Endothelial cell of hepatic sinusoid (primary cell): ENCODE measurements around the gene LIX1L.

Source experiments
- in situ Hi-C: cut with HindIII; loops from 2 replicates; pipeline ENCODE4 v1.10.0; 2017; ENCODE audit warnings: low sequenced_read_pairs

Gene LIX1L

DNA sequence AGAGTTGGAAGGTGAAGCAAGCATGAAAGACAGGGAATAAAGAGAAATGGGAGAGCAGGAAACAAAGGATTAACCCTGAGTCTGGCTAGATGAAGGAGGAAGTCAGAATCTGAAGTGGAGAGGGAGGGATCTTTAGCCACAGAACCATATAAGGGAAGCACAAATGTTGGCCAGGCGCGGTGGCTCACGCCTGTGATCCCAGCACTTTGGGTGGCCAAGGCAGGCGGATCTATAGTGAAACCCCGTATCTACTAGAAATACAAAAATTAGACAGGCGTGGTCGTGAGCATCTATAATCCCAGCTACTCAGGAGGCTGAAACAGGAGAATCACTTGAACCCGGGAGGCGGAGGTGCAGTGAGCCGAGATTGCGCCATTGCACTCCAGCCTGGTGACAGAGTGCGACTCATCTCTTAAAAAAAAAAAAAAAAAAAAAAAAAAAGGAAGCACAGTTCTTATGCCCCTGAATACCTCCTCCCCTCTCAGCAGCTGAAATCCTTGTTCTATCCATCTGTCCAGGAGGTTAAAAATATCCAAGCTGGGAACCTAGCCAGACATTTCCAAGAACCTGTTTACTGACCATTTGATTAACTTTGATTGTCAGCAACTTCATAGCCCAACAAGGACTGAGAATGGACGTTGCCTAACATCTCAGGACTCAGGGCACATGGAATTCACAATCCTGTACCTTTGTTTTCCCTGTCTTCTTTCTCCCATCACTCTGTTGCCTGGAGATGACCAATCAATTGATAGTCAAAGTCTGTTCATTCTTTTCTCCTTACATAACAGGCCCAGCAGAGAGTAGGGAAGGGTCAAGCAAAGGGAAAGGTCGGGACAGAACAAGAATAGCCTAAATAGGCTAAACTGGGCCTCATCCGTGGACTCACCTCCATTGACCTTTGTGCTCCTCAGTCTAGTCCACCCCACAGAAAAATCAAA is 28.0 kb upstream of the LIX1L start:
- in situ Hi-C loops, result no loop called here

DNA sequence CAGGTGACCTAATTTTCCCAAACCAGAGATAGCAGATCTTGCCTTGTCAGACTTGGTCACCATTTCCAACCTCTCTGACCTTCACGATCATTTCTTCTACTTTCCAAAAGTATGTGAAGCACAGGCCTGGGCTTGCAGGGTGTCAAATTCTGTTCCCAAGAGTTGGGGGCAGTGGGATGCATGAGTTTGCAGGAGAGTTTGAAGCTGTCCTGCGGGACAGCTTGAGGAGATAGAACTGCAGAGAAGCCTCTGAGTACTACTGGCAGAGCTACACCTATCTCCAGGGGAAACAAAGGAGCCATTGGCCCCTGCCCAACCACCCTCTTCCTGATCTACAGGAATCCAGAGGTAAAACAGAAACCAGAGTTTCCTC is 27.3 kb upstream of the LIX1L start:
- in situ Hi-C loops, result no loop called here

DNA sequence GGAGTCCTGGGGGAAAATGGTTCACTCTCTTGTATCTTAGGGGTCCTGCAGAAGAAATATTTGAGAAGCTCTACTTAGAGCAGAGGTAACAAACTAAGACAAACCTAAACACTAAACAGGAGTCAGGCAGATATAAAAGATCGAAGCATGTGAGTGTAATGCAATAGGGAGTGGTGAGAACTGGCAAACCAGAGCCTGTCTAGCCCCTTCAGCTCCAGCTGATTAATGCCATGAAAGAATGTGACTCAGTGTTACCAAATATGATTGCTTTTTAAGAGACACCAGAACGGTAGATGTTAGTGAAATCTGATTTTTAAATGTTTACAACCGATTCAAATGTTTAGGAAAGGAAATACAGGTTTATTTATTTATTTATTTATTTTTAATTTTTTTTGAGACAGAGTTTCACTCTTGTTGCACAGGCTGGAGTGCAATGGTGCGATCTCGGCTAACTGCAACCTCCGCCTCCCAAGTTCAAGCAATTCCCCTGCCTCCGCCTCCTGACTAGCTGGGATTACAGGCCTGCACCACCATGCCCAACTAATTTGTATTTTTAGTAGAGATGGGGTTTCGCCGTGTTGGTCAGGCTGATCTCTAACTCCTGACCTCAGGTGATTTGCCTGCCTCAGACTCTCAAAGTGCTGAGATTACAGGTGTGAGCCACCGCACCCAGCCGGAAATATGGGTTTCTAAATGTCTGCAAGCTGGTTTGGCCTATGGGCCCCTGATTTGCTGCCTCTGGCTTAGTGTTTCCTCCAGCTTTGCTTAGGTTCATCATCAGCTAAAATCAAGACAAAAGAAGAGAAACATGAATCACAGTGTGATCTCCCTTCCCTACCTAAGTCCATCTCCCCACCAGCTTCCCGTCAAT is 26.4 kb upstream of the LIX1L start:
- in situ Hi-C loops, result no loop called here

DNA sequence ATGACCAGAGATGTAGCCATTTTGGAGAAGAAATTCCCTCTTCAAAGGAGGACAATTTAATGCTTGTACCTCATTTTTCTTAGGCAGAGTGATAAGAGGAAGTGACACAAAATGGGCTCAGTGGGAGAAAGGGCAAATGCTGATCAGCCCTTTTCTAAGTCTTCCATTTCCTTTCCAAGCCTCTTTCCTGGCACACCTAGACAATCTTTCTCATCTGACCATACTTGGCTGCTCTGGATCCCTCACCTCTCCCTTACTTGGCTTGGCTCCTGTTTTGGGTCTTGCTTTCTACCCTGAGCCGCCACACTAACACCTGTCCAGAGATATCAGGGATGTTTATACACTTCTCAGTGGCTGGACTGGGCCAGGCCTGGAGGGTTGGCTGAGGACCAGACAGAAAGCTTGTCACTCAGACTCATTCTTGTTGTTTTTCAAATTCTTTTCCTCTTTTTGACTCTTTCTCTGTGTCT is 25.4 kb upstream of the LIX1L start:
- in situ Hi-C loops, result no loop called here

DNA sequence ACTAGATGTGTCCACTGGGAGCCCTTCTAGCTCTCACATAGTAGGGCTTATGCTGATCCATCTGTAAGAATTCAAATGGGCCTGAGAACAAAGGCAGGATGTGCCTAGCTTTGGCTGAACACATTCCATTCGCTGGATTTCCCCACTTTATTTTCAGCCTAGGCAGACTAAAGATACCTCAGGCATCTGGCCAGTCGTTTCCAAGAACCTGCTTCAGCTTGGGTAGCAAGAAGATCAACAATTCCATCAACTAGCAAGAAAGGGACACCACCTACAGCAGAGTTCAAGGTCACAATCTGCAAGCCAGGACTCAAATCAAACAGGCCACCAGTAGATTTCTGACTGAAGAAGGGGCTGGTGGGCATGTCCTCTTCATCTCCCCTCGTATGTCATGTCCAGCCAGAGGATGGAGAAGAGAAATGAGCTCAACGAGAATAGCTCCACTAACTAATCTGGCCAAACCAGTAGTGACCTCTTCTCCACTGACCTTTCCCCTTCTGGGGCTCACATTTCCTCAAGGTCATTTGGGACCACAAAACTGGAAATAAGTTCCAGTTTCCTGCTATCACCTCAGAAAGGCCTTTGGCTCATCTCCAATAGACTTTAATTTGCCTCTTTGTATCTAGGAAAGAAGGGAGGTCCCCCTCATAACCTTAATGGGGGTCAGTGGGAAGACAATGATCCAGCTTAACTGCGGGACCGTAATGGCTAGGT is 24.4 kb upstream of the LIX1L start:
- in situ Hi-C loops, result no loop called here

DNA sequence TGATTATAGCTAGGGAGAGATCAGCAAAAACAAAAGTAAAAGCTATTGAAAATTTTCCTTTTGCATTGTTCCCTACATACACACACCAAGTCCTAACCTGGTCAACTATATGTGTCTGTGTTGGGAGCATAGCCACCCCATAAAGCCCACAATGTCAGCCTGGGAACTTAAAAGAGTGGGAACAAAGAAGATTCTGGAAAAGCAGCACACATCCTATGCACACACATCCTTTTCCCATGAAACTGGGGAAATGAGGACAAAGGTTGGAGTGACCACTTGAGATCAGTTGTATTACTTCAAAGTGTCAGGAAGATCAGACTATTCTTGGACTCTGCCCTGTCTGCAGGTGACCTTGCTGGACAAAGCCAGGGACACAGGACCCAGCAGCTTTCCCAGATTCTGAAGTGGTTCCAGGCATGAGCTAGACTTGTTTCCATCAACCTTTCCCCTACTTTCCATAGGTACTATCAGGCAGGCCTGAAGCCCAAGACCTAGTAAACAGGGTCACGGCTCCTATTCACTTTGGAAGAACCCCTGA is 22.7 kb upstream of the LIX1L start:
- in situ Hi-C loops, result no loop called here

DNA sequence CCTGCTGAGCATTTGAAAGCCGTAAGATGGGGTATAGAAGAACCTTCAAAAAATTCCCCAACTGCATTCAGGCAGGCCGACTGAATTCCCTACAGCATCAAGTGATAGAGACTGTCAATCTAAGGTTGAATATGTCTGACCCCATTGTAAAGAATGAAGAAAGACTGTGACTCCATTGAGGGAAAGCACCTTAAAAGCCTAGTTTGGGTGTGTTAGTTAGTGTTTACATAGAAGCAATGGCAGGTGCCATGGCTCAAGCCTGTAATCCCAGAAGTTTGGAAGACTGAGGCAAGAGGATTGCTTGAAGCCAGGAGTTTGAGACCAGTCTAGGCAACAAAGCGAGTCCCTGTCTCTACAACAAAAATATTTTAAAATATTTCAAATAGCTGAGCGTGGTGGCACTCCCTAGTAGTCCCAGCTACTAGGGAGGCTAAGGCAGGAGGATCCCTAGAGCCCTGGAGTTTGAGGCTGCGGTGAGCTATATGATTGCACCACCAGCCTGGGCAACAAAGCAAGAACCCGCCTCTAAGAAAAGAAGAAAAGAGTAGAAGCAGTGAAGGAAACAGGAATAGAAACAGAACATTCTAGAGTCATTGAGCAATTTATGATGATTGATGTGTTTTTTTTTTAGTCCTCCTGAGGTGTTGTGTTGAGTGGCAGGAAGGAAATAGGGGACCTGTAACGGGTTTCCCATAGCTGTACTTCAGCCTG is 22.1 kb upstream of the LIX1L start:
- in situ Hi-C loops, result no loop called here

DNA sequence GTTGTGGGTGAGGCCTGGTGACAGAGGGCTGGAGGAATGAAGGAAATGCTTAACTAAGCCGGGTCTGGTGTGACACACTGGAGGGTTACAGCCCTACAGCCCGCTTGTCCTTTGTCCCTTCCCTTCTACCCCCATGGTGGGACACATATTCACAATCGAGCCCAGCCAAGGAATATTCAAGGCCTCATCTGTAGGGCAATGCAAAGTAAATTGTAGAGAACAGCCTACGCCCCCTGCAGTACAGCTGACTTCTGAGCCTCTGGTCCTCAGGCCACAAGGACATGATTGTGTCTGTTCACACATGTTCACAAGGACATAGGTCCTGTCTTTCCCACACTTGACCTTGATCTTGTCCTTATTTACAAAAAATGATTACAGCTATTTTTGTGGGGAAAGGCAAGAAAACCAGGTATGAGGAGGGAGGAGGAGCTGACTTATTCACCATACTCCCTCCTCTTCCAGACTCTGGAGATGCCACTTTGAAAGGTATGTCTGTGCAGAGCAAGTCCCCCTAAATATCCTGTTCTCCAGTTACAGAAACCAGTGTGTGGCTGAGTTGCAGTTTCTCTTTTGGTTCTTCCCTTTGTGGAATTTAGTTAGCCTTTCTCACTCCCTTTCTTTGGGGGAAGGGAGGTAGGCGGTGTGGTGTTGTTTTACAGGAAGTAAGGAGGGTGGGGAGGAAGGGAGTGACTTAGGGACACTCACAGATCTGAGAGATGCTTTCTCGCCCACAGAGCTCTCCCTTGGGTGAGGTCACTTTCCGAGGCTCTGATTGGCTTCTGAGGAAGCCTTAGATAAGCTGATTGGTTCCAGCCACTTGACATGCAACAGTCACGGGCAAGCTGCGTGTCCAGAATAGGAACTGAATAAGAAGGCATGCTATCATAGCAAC is 21.3 kb upstream of the LIX1L start:
- in situ Hi-C loops, result no loop called here

DNA sequence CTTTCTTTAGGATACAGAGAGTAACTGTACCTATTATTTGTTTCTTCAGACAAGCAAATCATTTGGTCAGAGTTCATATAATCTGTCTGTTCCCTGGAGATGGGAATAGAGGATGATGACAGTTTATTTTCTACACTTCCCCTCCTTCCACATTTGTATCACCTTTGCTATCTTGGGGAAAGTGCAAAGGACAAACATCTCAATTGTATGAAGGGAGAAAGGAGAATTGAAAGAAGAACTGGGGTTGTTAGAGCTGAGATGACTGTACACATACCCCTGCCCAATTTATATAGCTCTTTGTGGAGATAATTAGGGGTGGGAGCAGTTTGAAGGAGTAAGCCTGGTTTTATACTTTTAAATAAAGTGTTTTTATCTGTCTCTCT is 20.6 kb upstream of the LIX1L start:
- in situ Hi-C loops, result no loop called here

DNA sequence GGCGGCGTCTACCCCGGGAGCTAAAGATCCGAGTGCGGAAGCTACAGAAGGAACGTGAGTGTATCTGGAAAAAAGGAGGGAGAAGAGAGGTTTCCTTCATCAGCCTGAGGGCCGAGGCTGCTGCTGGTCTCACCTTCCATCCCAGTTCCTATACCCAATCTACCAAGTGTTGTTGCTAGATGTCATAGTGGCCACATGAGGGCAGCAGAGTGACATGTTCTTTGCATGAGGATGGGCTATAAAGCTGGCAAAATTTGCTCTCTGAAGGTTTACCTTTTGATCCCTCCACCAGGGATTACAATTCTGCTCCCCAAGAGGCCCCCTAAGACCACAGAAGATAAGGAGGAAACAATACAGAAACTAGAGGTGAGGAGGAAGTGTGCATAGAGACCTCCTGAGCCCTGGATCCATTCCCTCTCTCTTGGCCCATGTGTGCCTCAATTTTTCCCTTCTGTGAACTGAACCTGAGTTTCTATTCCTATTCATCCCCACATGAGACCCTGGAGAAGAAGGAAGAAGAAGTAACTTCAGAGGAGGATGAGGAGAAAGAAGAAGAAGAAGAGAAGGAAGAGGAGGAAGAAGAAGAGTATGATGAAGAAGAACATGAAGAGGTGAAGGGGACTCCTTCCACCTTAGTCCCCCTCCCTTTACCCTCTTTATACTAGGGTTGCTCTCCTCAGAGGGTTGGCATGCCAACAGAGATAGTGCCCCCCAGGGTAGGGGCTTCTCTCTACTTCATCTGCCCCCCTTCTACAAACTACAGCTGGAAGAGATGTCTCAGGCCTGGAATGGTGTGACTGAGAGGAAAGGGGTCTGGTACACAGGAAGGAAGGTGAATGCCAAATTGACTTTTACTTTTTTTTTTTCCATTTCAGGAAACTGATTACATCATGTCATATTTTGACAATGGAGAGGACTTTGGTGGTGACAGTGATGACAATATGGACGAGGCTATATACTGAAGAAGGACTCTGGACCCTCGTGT is 20.0 kb upstream of the LIX1L start:
- in situ Hi-C loops, result no loop called here

DNA sequence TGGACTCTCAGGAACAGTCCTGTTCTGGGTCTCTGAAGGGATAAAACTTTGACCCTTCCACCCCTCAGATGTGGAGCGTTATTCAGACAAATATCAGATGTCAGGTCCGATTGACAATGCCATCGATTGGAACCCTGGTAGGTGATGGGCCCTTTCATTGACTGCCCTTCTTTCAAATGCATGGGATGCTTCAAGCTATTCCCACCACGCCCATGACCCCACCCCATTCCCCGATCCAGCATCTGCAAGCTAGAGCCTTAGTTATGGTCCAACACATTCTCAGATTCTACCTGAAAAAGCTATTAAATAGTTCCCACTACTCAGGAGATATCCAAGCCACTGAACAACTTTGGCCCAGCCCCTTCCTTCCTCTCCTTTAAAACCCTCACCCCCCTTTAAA is 19.2 kb upstream of the LIX1L start:
- in situ Hi-C loops, result no loop called here

DNA sequence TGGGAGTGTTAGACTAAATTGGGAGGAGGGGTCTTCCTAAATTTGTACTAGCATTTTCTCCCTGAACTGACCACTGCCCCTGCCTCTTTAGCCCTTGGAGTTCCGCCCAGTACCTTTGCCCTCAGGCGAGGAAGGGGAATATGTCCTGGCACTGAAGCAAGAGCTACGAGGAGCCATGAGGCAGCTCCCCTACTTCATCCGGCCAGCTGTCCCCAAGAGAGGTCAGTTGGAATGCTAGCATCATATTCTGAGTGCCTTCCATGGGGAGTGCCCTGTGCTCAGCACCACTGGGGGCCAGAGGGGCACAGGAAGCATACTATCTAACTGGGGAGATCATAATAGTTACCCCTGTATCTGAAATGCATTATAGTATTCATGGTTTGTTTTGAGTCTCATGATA is 17.4 kb upstream of the LIX1L start:
- in situ Hi-C loops, result no loop called here

DNA sequence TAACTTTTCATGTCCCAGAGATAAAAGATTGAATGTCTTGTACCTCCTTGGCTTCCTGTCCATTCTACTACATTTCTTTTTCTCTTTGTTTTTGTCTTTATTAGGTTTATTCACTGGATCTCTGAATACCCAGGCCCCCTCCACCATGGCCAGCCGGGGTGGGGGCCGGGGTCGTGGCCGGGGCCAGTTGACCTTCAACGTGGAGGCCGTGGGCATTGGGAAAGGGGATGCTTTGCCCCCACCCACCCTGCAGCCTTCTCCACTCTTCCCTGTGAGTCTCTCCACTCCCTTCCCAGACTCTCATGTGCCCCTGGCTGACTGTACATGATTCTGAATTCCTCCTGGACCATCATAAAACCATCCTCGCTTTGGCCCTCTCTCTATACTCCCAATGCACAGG is 16.9 kb upstream of the LIX1L start:
- in situ Hi-C loops, result no loop called here

DNA sequence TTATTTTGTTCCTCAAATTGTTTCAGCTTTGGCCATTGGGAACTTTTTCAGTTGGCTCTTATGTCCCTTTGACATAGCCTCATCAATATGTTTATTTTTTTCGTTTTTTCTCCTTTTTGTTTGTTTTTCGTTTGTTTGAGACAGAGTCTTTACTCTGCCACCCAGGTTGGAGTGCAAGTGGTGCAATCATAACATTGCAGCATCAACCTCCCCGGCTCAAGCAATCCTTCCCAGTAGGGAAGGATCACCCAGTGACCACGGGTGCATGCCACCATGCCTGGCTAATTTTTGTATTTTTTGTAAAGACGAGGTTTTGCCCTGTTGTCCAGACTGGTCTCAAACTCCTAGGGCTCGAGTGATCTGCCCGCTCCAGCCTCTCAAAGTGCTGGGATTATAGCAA is 14.8 kb upstream of the LIX1L start:
- in situ Hi-C loops, result no loop called here

DNA sequence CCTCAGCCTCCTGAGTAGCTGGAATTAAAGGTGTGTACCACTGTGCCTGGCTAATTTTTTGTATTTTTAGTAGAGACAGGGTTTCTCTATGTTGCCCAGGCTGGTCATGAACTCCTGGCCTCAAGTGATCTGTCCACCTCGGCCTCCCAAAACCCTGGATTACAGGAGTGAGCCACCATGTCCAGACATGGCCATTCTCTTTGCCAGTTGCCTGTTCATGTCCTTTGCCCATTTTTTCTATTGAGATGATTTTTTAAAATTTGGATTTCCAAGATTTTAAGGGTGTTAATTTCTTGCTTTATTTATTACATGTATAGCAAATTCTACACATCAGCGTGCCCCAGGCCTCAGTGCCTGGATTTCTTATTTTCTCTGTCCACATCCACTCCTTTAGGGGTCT is 9.5 kb upstream of the LIX1L start:
- in situ Hi-C loops, result no loop called here

DNA sequence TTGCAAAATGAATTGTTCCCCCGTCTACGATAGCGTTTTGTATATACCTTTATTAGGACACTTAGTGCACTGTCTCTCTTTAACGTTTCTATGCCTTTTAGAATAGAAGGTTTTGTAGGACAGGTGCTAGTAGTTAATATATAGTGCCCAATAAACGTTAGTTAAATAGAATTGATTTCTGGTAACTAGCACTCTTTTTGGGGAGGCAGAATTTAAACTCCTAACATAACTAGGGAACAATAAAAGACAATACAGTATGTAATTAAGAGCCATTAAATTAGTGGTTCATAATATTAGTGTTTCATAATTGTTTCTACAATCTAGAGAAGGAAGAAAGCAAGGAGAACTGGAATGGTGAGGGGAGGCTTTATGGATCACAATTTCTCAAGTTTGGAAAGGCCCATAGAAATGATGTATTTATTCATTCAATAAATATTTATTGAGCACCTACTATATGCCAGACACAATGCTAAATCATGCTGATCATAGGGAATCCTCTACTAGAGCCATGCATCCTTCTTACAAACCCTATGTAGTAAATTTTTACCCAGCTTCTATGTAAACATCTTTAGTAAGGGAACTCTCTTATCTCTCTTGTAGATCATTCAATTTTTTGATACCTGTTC is 7.4 kb upstream of the LIX1L start:
- in situ Hi-C loops, result no loop called here

DNA sequence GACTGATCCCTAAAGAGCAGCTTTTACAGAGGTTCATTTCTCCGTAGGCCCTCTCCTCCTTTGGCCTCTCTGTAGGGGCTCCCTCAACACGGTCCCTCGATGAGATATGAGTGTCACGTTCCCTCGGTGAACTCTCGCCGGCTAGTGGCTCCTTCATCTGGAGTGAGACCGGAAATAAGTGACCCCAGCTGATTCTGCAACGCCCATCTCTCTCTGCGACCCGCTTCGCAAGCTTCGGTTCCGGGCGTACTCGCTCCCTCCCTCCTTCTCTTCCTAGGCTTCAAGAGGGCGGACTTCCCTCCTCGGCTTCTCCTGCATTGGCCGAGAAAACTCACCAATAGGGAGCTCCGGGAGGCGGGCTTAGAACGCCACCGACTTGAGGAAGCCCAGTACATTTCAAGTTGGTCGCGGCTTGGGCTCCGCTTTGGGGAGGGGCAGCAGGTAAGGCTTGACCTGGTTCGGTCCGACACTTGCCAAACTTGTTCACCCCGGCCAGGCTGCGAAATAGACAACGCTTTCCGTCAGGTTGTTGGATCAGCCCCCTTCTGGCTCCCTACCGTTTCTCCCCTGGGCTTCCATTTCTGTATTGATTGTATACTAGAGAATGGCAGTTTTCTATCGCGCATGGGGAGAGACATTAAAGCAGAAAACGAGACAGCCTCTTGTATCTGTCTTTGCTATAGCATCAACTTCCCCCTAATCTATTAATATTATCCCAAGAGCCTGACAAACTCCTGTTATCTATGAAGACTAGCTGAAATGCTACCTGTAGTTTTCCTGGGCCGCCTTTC is 6.7 kb upstream of the LIX1L start, which contains the start of the genes ANKRD34A and POLR3GL:
Gene ANKRD34A (minus strand): TSS at position 248 of the 791 bp plus-strand sequence. CDS start 2,816 bp downstream, outside the sequence.
Gene POLR3GL (plus strand): TSS at position 363 of the 791 bp plus-strand sequence. CDS start 10,176 bp downstream, outside the sequence.
- in situ Hi-C loops, result loop anchor here (5.0 kb wide), 3 partner anchors 43 to 107 kb away; partner anchors contain the start of gene PIAS3
